IMR-90 (cell line): ENCODE data around the gene SLC6A13. TPM values are rescaled to one million over a fixed set of nuclear protein-coding genes. Genes with fewer than 3 reads are reported as not detected.

Experiments used
- ATAC-seq: fragments of 200-7000 bp; cut with Tn5 transposase; 2 replicates; pipeline ENCODE4 v1.9.1; 2020; ENCODE audit warnings: low read depth, mild to moderate bottlenecking, moderate library complexity
- BruUV-seq: library from RNA; stranded (reverse); fragments of 400-500 nt; replicated peaks from 2 replicates; lab custom pipeline; 2021; lab: Mats Ljungman, UMichigan
- CTCF ChIA-PET: fragments of 300-600 bp; formaldehyde crosslinking; extraction: SDS; loops from one replicate; lab custom pipeline; 2021; ENCODE audit warnings: antibody characterized with exemption; lab: Yijun Ruan, JAX
- POLR2A ChIA-PET: fragments of 300-600 bp; sonication (Branson Sonifier 250); formaldehyde crosslinking; loops from one replicate; lab custom pipeline; 2022; ENCODE audit warnings: antibody characterized with exemption; ENCODE audit not compliant: unreplicated experiment; lab: Charles Lee
- DNase-seq: peaks from one replicate; pipeline ENCODE4 v3.0.0; 2013
- H2AFZ ChIP-seq: replicated peaks from 2 replicates; pipeline ENCODE3; 2013; ENCODE audit warnings: low read length, mild to moderate bottlenecking; ENCODE audit not compliant: poor library complexity
- H2AK5ac ChIP-seq: 2 replicates; pipeline ENCODE4 v1.6.1; 2013; ENCODE audit warnings: low read depth, low read length, inconsistent platforms
- H2AK9ac ChIP-seq: replicated peaks from 2 replicates; pipeline ENCODE3; 2013; ENCODE audit warnings: mild to moderate bottlenecking, low read depth, low read length, moderate library complexity; ENCODE audit not compliant: poor library complexity
- H2BK120ac ChIP-seq: 2 replicates; pipeline ENCODE4 v1.6.1; 2013; ENCODE audit warnings: low read depth, low read length, inconsistent platforms
- H2BK15ac ChIP-seq: 3 replicates; pipeline ENCODE4 v1.6.1; 2013; ENCODE audit warnings: low read depth, low read length, inconsistent platforms
- H2BK20ac ChIP-seq: 2 replicates; pipeline ENCODE4 v1.6.1; 2013; ENCODE audit warnings: low read depth, mild to moderate bottlenecking, inconsistent platforms, low read length, moderate library complexity
- H2BK5ac ChIP-seq: 2 replicates; pipeline ENCODE4 v1.6.1; 2013; ENCODE audit warnings: mild to moderate bottlenecking, low read depth, low read length, inconsistent platforms; ENCODE audit not compliant: poor library complexity, severe bottlenecking
- H3K14ac ChIP-seq: replicated peaks from 2 replicates; pipeline ENCODE4 v1.6.1; 2013; ENCODE audit warnings: low read depth, low read length, inconsistent platforms
- H3K18ac ChIP-seq: 2 replicates; pipeline ENCODE4 v1.6.1; 2013; ENCODE audit warnings: low read depth, low read length, control low read depth
- H3K23ac ChIP-seq: 2 replicates; pipeline ENCODE4 v1.6.1; 2013; ENCODE audit warnings: low read depth, low read length, inconsistent platforms
- H3K27ac ChIP-seq: 2 replicates; pipeline ENCODE4 v1.5.1; 2013; ENCODE audit warnings: mild to moderate bottlenecking, control low read depth, low read length; ENCODE audit not compliant: insufficient read depth
- H3K27me3 ChIP-seq: 2 replicates; pipeline ENCODE4 v1.6.1; 2013; ENCODE audit warnings: low read length; ENCODE audit not compliant: control insufficient read depth, insufficient read depth
- H3K36me3 ChIP-seq: 2 replicates; pipeline ENCODE4 v1.6.1; 2013; ENCODE audit warnings: low read length, mixed read lengths; ENCODE audit not compliant: control insufficient read depth, insufficient read depth
- H3K4ac ChIP-seq: 2 replicates; pipeline ENCODE4 v1.6.1; 2013; ENCODE audit warnings: low read depth, low read length, inconsistent platforms
- H3K4me1 ChIP-seq: 2 replicates; pipeline ENCODE4 v1.6.1; 2013; ENCODE audit warnings: low read length, mixed read lengths; ENCODE audit not compliant: control insufficient read depth, insufficient read depth
- H3K4me2 ChIP-seq: 2 replicates; pipeline ENCODE4 v1.6.1; 2013; ENCODE audit warnings: low read depth, mild to moderate bottlenecking, control low read depth, low read length, moderate library complexity
- H3K4me3 ChIP-seq: 2 replicates; pipeline ENCODE4 v1.5.1; 2013; ENCODE audit warnings: low read depth, mild to moderate bottlenecking, control low read depth, low read length, moderate library complexity; ENCODE audit not compliant: insufficient read depth
- H3K56ac ChIP-seq: 2 replicates; pipeline ENCODE4 v1.6.1; 2013; ENCODE audit warnings: low read length, inconsistent platforms; ENCODE audit not compliant: insufficient read depth; ENCODE audit errors: extremely low read depth
- H3K79me1 ChIP-seq, 2 experiments: 2 replicates each; pipeline ENCODE4 v1.6.1; 2013; ENCODE audit warnings: low read length in 2 of 2, inconsistent platforms in 1 of 2, low read depth in 1 of 2
- H3K9ac ChIP-seq: 2 replicates; pipeline ENCODE4 v1.6.1; 2013; ENCODE audit warnings: low read depth, low read length, control low read depth
- H3K9me1 ChIP-seq: 2 replicates; pipeline ENCODE4 v1.6.1; 2013; ENCODE audit warnings: low read length, inconsistent platforms; ENCODE audit not compliant: insufficient read depth
- H3K9me3 ChIP-seq: 2 replicates; pipeline ENCODE4 v1.6.1; 2013; ENCODE audit warnings: low read length; ENCODE audit not compliant: control insufficient read depth, insufficient read depth
- H4K20me1 ChIP-seq: 2 replicates; pipeline ENCODE4 v1.6.1; 2013; ENCODE audit warnings: low read length, inconsistent platforms; ENCODE audit not compliant: insufficient read depth
- H4K5ac ChIP-seq: 2 replicates; pipeline ENCODE4 v1.6.1; 2013; ENCODE audit warnings: mild to moderate bottlenecking, low read depth, low read length, control low read depth
- H4K8ac ChIP-seq, 2 experiments: 2 replicates each; pipeline ENCODE4 v1.6.1; 2013; ENCODE audit warnings: low read depth in 2 of 2, low read length in 2 of 2, control low read depth in 1 of 2, inconsistent platforms in 1 of 2
- H4K91ac ChIP-seq: 2 replicates; pipeline ENCODE4 v1.6.1; 2013; ENCODE audit warnings: low read depth, low read length, inconsistent platforms; ENCODE audit not compliant: insufficient read depth
- BHLHE40 ChIP-seq: fragments of 150-350 bp; IDR thresholded peaks from 2 replicates; pipeline ENCODE4 v1.6.1; 2016; ENCODE audit warnings: mild to moderate bottlenecking, low read depth, low read length
- CEBPB ChIP-seq: IDR thresholded peaks from 2 replicates; pipeline ENCODE4 v1.6.1; 2012; ENCODE audit warnings: low read depth, low read length, improper control_type of control experiment
- CHD1 ChIP-seq: IDR thresholded peaks from 2 replicates; pipeline ENCODE4 v1.6.1; 2012; ENCODE audit warnings: low read depth, low read length, improper control_type of control experiment
- CTCF ChIP-seq: conservative IDR thresholded peaks from 2 replicates; pipeline ENCODE4 v1.5.1; 2012; ENCODE audit warnings: mild to moderate bottlenecking, low read depth, low read length, improper control_type of control experiment
- ELK1 ChIP-seq: fragments of 150-350 bp; IDR thresholded peaks from 2 replicates; pipeline ENCODE4 v1.6.1; 2016; ENCODE audit warnings: low read depth, mild to moderate bottlenecking, low read length, moderate library complexity, borderline replicate concordance
- FOS ChIP-seq: fragments of 150-350 bp; IDR thresholded peaks from 2 replicates; pipeline ENCODE4 v1.6.1; 2016; ENCODE audit warnings: low read depth, low read length
- MAFK ChIP-seq: IDR thresholded peaks from 2 replicates; pipeline ENCODE4 v1.6.1; 2012; ENCODE audit warnings: low read depth, low read length, improper control_type of control experiment
- MAZ ChIP-seq: IDR thresholded peaks from 2 replicates; pipeline ENCODE4 v1.6.1; 2012; ENCODE audit warnings: low read depth, mild to moderate bottlenecking, low read length, improper control_type of control experiment, moderate library complexity, borderline replicate concordance
- MXI1 ChIP-seq: IDR thresholded peaks from 2 replicates; pipeline ENCODE4 v1.6.1; 2012; ENCODE audit warnings: low read depth, mild to moderate bottlenecking, low read length, moderate library complexity, borderline replicate concordance
- NFE2L2 ChIP-seq: fragments of 150-350 bp; IDR thresholded peaks from 2 replicates; pipeline ENCODE4 v1.6.1; 2016; ENCODE audit warnings: low read depth, mild to moderate bottlenecking, low read length
- POLR2A ChIP-seq: IDR thresholded peaks from 2 replicates; pipeline ENCODE4 v1.6.1; 2012; ENCODE audit warnings: mild to moderate bottlenecking, low read depth, low read length
- RAD21 ChIP-seq: IDR thresholded peaks from 2 replicates; pipeline ENCODE4 v1.6.1; 2012; ENCODE audit warnings: low read length, improper control_type of control experiment
- RCOR1 ChIP-seq: IDR thresholded peaks from 2 replicates; pipeline ENCODE4 v1.6.1; 2012; ENCODE audit warnings: mild to moderate bottlenecking, low read length, improper control_type of control experiment; ENCODE audit not compliant: insufficient replicate concordance
- RFX5 ChIP-seq: IDR thresholded peaks from 2 replicates; pipeline ENCODE4 v1.8.0; 2012; ENCODE audit warnings: low read depth, mild to moderate bottlenecking, low read length, moderate library complexity
- SMC3 ChIP-seq: fragments of 150-350 bp; IDR thresholded peaks from 2 replicates; pipeline ENCODE4 v1.6.1; 2016; ENCODE audit warnings: low read depth, mild to moderate bottlenecking, antibody characterized with exemption, low read length, moderate library complexity
- USF2 ChIP-seq: fragments of 150-350 bp; IDR thresholded peaks from 2 replicates; pipeline ENCODE4 v1.6.1; 2017; ENCODE audit warnings: mild to moderate bottlenecking, antibody characterized with exemption, low read length, low read depth
- WGBS, 2 experiments: methylation state at CpG; one replicate each; pipeline versions ENCODE4 v1.1.5 to v1.1.7; 2013; ENCODE audit warnings: missing lambda C conversion rate in 2 of 2; ENCODE audit not compliant: insufficient read length in 1 of 2; ENCODE audit errors: extremely low coverage in 2 of 2; 5-methylcytosine and 5-hydroxymethylcytosine counted together
- dilution Hi-C: fragments of 300-500 bp; cut with HindIII; formaldehyde crosslinking; loops from one replicate; pipeline ENCODE4 v1.14.3; 2018; ENCODE audit warnings: low sequenced_read_pairs; ENCODE audit not compliant: unreplicated experiment
- in situ Hi-C: fragments of 300-500 bp; cut with MboI; formaldehyde crosslinking; loops from 3 replicates; pipeline ENCODE4 v1.14.3; 2019; ENCODE audit warnings: low sequenced_read_pairs, inconsistent platforms, mixed read lengths
- intact Hi-C: fragments of 100-400 bp; cut with micrococcal nuclease; formaldehyde crosslinking; loops from 2 replicates; pipeline ENCODE4 v1.10.0; 2022
- polyA plus RNA-seq, 3 experiments: library from polyadenylated mRNA; depleted of rRNA; stranded (reverse); fragments of >200 nt; gene quantifications; 2 replicates each; pipeline ENCODE4 v1.2.3, GENCODE V29; 2012; ENCODE audit warnings: low replicate concordance in 1 of 3
- total RNA-seq: library from RNA; depleted of rRNA; stranded (reverse); fragments of >200 nt; gene quantifications from 2 replicates; pipeline ENCODE4 v1.2.3, GENCODE V29; 2012

SLC6A13 gene
- total and polyA plus RNA-seq, 2 of the 4 experiments (the other 2 are of a cell fraction), result under 0.01 to 0.10 TPM

- Histone ChIP-seq H3K23ac (no peak overlapping the region), H2BK15ac (no peak overlapping the region), H2BK120ac (no peak overlapping the region), H2AK9ac (no peak overlapping the region), H3K9me1 (no peaks in the 10 kb centered on the region), H3K9me3 (peaks cover 2% of the 10 kb centered on the region; the same call in 1 of the 2 replicates), H2AK5ac (no peak overlapping the region), H3K36me3 (no peaks in the 10 kb centered on the region), H3K4me3 (no peak overlapping the region), H3K4me2 (no peak overlapping the region), H4K5ac (no peak overlapping the region), H3K18ac (no peak overlapping the region), H2BK20ac (no peak overlapping the region), H4K8ac (no peak overlapping the region), H3K9ac (no peak overlapping the region), H2AFZ (no peak overlapping the region), H3K27me3 (peaks cover 52% of the 10 kb centered on the region), H4K20me1 (no peaks in the 10 kb centered on the region), H2BK5ac (no peak overlapping the region), H3K14ac (no peak overlapping the region), H3K56ac (no peak overlapping the region), H3K27ac (no peak overlapping the region), H4K91ac (no peak overlapping the region), H3K79me1 (no peaks in the 10 kb centered on the region), H3K4me1 (0 out of 2 replicates have a peak, but pooled peaks cover 2% of the 10 kb centered on the region), H3K4ac (no peak overlapping the region)
- ATAC-seq (no peak), DNase-seq (no peak)
- dilution Hi-C loops (no loop called here), in situ Hi-C loops (no loop called here), intact Hi-C loops (no loop called here)
- ChIA-PET POLR2A (no interaction called here), CTCF (no interaction called here)
- no CpG with 5 or more reads among the region's 8 CpGs for WGBS, 2 experiments
- no peak for TF ChIP-seq ELK1
- TF ChIP-seq MAFK, result no peak
- TF ChIP-seq POLR2A, result no peak
- TF ChIP-seq CHD1, result no peak
- no peak for TF ChIP-seq NFE2L2
- TF ChIP-seq RAD21, result no peak
- no peak for TF ChIP-seq MXI1
- TF ChIP-seq RCOR1, result no peak
- TF ChIP-seq RFX5, result no peak
- TF ChIP-seq CTCF, result no peak
- no peak for TF ChIP-seq SMC3
- TF ChIP-seq BHLHE40, result no peak
- TF ChIP-seq USF2, result no peak
- no peak for TF ChIP-seq FOS
- no peak for TF ChIP-seq MAZ
- TF ChIP-seq CEBPB, result no peak
- BruUV-seq, result no TSS peak
Observed at GRCh38 chr12:190881-191280, 71.8 kb downstream of the SLC6A13 start.
